GM12891 (cell line): ENCODE data around the gene CATSPERB.

Experiments
- PAX5 ChIP-seq: IDR thresholded peaks from 2 replicates; pipeline ENCODE4 v1.6.1; 2011; ENCODE audit warnings: low read length, moderate library complexity, mild to moderate bottlenecking; ENCODE audit not compliant: insufficient read depth, severe bottlenecking
- POLR2A ChIP-seq: IDR thresholded peaks from 2 replicates; pipeline ENCODE4 v1.6.1; 2011; ENCODE audit warnings: low read depth, low read length, control low read depth
- POLR2AphosphoS5 ChIP-seq: IDR thresholded peaks from 2 replicates; pipeline ENCODE4 v1.6.1; 2011; ENCODE audit warnings: low read depth, low read length, control low read depth
- POU2F2 ChIP-seq: IDR thresholded peaks from 2 replicates; pipeline ENCODE4 v1.6.1; 2011; ENCODE audit warnings: low read depth, mild to moderate bottlenecking, control low read depth, low read length, moderate library complexity
- SPI1 ChIP-seq: IDR thresholded peaks from 2 replicates; pipeline ENCODE4 v1.6.1; 2011; ENCODE audit warnings: low read depth, low read length, control low read depth
- TAF1 ChIP-seq: IDR thresholded peaks from 2 replicates; pipeline ENCODE4 v1.6.1; 2011; ENCODE audit warnings: low read depth, low read length, control low read depth

DNA sequence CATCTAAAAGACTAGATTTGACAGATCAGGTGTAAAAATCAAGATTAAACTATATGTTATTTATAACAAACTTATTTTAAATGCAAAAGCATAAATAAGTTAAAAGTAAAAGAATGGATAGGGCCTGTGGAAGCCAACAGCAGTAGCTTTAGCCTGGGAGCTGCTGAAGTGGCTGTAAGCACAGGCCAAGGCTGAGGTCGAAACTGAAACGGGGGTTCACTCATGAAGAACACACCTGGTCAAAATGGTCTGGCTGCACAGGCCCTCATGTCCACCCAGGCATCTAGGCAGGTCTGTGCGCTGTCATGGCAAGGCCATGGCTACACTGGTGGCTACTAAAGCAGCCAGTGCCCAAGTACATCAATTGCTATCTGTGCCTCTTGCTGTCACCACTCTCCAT, 23.1 kb downstream of the CATSPERB start:
- TF ChIP-seq POLR2A = no peak
- no peak for TF ChIP-seq POLR2AphosphoS5
- TF ChIP-seq TAF1 = no peak
- no peak for TF ChIP-seq PAX5
- TF ChIP-seq SPI1 = no peak
- TF ChIP-seq POU2F2 = no peak
